ENCODE measurements around the gene HSPB7.
"Not testable (repeated sequence)": the region's sequence is repeated elsewhere in the genome, so short reads cannot be mapped to it uniquely, and the experiment has no call there.

HSPB7 gene

DNA sequence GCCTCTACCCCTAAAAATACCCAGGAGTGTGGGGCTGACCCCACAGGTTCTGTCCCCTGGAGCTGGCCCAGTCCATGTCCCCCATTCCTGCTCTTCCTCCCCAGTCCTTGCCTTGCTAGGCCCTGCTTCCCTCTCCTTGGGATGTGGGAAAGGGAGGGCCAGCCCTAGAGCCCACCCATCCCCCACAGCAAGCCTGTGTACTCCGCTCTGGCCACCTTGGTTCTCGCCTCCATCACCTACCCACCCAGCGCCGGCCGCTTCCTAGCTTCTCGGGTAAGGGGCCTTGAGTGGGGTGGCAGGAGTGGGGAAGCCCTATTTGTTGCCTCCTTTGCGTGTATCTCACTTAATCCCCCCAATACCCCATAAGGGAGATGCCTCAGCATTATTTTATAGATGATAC, 32.5 kb upstream of the HSPB7 start:
- DNase-seq (ENCODE audit: low read depth in 2 of 2), result no peak

- no peak for DNase-seq (ENCODE audit: low read depth in 2 of 2)
Measured at GRCh38 chr1:16048573-16049189, 30.8 kb upstream of the HSPB7 start.

DNA sequence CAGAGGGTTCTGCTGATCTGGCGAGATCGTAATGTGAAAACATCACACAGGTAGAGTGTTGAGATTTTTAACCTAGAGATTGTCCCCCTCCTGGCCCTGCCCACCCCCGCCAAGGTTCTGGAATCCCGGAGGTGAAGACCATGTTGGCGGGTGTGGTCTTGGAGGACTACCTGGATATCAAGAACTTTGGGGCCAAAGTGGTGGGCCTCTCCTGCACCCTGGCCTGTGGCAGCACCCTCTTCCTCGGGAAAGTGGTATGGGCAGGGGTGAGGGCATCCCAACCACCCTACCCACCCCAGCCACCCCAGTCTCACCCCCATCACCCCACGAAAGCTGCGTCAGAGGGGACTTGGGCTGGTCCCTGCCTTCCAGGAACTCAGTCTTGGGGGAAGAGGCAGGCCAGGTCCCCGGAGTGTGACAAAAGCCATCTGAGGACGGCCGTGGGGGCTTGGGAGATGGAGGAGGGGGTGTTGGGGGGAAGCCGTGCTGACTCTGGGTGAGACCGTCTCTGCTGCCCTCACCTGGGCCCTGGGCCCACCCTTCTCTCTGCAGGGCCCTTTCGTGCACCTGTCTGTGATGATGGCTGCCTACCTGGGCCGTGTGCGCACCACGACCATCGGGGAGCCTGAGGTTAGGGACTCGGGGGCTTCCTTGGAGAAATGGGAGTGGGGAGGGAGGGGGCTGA, 30.1 kb upstream of the HSPB7 start:
- DNase-seq (ENCODE audit: low read depth in 2 of 2), result no peak

- DNase-seq (ENCODE audit: low read depth in 2 of 2), result no peak
Measured at GRCh38 chr1:16046842-16047241, 29.0 kb upstream of the HSPB7 start.

- DNase-seq (ENCODE audit: low read depth in 2 of 2), result no peak
Measured at GRCh38 chr1:16043950-16044349, 26.1 kb upstream of the HSPB7 start.

- no peak for DNase-seq (ENCODE audit: low read depth in 2 of 2)
Measured at GRCh38 chr1:16043521-16043920, 25.7 kb upstream of the HSPB7 start, which contains the start of gene CLCNKB. Gene CLCNKB (plus strand): TSS chr1:16043782. CDS start chr1:16044493, 711 bp downstream.

DNA sequence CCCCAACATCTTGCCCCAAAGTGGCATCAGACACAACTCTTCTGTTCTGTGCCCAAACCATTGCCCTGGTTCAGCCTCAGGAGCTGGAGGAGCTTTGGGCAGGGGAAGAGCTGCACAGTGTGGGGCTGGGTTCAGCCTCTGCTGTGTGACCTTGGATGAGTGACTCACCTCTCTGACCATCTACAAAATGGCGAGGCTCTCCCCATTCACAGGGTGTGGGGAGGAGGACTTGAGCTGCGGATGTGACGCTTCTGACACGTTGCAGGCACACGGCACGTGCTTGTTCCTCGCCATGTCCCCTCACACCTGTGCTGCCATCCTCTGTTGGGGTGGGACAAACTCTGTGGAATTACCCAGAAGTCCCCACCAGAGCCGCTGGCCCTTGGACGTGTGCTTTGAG, 24.8 kb upstream of the HSPB7 start:
- DNase-seq (ENCODE audit: low read depth in 2 of 2), result not testable (repeated sequence)

GRCh38 chr1:16042096-16042495, 24.3 kb upstream of the HSPB7 start:
- no peak for DNase-seq (ENCODE audit: low read depth in 2 of 2)

DNA sequence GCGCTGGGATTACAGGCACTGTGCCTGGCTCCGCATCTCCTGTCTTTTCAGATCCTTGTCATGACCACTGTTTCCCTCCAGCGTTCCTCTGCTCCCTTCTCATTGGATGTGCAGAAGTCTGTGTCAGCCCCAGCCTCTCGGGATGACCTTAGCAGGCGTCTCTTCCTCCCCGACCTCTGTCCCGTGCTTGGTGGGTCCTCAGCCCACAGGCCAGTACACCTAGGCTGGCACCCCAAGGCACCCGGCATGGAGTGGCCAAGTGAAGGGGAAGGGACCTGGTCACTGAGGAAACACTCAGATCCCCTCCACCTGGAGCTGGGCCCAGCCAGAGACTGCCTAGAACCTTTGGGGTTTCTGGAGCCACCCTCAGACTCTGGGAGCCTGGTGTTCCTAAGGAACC, 23.4 kb upstream of the HSPB7 start:
- no peak for DNase-seq (ENCODE audit: low read depth in 2 of 2)

DNA sequence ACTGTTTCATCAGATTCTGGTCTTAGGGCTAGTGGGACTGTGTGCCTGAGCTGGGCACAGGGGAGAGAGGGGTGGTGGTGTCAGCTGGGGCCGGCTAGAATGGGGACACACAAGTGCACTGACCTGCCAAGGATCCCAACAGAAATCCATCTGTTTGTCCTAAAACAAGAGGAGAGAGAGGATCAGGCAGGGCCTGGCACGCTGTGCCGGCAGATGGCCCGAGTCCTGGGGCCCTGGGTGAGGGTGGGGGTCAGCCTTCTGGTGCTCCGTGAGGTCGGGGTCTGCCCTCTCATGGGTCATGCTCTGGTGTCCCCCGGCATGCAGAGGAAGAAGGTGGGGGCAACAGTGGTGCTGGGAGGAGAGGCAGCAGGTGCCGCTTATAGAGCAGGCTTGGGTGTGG, 22.0 kb upstream of the HSPB7 start:
- DNase-seq (ENCODE audit: low read depth in 2 of 2), result not testable (repeated sequence)

GRCh38 chr1:16038620-16038912, 20.7 kb upstream of the HSPB7 start:
- no peak for DNase-seq (ENCODE audit: low read depth in 2 of 2)

DNA sequence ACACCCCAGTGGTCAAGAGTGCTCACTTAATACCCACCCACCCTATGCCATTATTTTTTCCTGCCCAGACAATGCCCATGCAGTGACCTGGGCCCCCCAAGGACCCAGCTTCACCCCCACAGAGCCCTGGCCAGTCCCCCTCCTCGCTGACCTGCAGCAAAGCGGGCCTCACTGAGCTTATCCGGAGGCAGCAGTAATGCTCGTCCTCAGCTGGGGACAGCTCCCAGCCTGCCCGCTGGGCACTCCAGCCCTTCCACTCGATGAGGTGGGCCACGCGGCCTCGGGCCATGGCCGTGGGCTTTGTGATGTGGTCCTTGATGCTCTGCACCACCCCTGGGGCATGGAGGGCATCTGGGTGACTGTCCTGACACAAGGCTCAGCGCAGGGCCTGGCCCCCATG, 18.6 kb upstream of the HSPB7 start:
- not testable (repeated sequence) for DNase-seq (ENCODE audit: low read depth in 2 of 2)

DNA sequence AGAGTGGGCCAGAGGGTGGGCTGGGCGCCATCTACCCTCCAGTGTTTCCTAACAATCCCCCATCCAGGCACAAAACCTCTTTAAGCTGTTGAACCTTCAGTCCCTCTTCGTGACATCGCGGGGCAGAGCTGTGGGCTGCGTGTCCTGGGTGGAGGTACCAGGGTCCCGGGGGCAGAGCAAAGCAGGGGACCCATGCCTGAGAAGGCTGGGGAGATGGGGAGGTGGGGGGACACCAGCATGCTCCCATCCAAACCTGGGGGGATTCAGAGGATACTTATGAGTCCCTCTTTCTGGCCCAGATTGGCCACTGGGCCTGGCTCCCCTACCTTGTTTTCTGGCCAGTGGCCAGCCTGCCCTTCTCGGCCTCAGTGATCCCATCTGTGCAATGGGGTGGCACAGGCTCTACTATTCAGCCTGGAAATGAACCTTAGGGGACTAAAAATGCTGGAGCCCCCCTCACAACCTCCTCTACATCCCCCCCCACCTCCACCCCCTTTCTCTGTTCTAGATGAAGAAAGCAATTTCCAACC, 15.3 kb upstream of the HSPB7 start:
- not testable (repeated sequence) for DNase-seq (ENCODE audit: low read depth in 2 of 2)

DNA sequence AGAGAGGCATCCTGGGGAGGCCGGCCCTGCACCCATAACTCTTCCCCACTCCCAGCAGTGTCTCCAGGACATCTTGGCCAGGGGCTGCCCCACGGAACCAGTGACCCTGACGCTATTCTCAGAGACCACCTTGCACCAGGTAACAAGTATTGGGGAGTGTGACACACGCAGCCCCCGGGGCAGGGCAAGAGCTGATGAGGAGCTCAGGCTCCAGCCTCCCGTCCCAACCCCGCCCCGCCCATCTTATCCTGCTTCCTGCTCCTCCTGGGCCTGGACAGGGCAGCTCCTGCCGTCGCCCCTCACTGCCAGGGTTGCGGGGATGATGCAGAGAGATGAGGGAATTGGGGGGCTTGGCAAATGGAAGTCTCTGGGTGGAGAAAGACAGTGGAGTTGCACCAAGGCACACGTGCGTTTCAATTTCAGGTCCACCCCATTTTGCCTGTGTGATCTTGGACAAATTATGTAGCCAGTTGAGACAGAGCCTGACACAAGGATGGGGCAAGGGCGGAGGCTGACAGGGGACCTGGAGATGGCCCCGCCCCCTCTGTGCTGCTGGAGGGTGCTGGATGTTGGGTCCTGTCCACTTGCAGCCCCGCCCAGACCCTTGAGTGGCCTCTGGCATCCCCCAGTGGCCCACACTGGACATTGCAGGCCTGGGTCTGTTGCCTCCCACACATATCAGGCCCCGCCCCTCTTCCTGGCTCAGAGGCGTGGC, 14.7 kb upstream of the HSPB7 start:
- no peak for DNase-seq (ENCODE audit: low read depth in 2 of 2)

GRCh38 chr1:16031551-16031950, 13.7 kb upstream of the HSPB7 start:
- no peak for DNase-seq (ENCODE audit: low read depth in 2 of 2)

GRCh38 chr1:16029288-16029687, 11.4 kb upstream of the HSPB7 start:
- no peak for DNase-seq (ENCODE audit: low read depth in 2 of 2)

DNA sequence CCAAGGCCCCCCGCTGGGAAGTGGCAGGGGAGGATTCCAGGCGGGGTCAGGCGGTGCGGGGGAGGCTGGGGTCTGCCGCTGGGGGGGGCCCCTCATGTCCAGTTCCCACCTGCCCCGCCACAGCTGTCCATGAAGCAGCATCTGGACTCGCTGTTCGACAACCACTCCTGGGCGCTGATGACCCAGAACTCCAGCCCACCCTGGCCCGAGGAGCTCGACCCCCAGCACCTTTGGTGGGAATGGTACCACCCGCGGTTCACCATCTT, 11.1 kb upstream of the HSPB7 start:
- not testable (repeated sequence) for DNase-seq (ENCODE audit: low read depth in 2 of 2)

- no peak for DNase-seq (ENCODE audit: low read depth in 2 of 2)
Measured at GRCh38 chr1:16028237-16029002, 10.6 kb upstream of the HSPB7 start.

- DNase-seq (ENCODE audit: low read depth in 2 of 2), result peak in 1 of 2 donors; percentile 21
Measured at GRCh38 chr1:16026723-16027484, 9.1 kb upstream of the HSPB7 start.

DNA sequence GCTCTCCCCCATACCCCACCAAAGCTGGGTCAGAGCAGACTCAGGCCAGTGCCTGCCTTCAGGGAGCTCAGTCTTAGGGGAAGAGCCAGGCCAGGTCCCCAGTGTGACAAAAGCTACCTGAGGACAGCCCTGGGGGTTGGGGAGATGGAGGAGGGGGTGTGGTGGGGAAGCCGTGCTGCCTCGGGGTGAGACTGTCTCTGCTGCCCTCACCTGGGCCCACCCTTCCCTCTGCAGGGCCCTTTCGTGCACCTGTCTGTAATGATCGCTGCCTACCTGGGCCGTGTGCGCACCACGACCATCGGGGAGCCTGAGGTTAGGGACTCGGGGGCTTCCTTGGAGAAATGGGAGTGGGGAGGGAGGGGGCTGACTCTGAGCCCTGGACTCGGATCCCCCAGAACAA, 8.5 kb upstream of the HSPB7 start:
- DNase-seq (ENCODE audit: low read depth in 2 of 2), result not testable (repeated sequence)

DNA sequence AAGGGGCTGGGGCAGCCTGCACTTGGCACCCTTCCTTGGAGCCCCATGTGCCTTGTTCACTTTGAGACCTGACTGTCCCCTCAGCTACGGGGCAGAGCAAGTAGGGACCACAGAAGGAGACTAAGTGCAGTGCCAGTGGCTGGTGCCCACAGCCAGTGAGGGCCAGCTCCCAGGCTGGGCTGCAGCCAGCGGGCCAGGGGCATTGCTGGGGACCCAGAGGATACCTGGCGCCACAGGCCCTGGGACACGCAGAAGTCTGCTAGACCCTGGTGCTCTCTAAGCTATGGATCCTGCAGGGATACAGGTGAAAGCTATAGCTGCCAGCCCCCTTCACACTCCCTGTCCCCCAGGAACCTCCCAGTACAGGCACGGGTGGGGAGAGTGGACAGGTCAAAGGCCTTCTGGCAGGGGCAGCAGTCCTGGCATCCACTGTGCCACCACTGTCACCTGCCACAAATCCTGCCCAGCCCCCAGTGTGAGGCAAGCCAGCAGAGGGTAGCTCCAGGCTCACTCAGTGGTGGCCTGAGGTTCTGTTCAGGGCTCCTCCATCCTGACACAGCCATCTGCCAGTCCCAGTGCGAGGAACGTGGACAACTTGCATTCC, 5.3 kb upstream of the HSPB7 start:
- no peak for DNase-seq (ENCODE audit: low read depth in 2 of 2)

All from activated CD8-positive, alpha-beta memory T cell treated with anti-CD3 and anti-CD28 coated beads for 4 hours (primary cell).